Thoracic aorta (tissue), 2 donors: ENCODE measurements around the gene OBI1. TPM values are rescaled to one million over a fixed set of nuclear protein-coding genes. Genes with fewer than 3 reads are reported as not detected.

Experiments used
- ATAC-seq: fragments of 150-250 bp; one replicate; pipeline ENCODE4 v1.8.0; 2017; ENCODE audit warnings: low read depth; ENCODE audit not compliant: insufficient number of reproducible peaks, low FRiP score
- DNase-seq: peaks from one replicate; pipeline ENCODE4 v3.0.0-alpha.2; 2020; ENCODE audit warnings: low spot score
- H3K27ac ChIP-seq, 2 donors: fragments of 200-600 bp; sonication (generic); 1 replicate in 1 of 2; 2 replicates in 1 of 2; pipeline ENCODE4 v1.5.1; 2016; ENCODE audit warnings: mild to moderate bottlenecking in 2 of 2, moderate library complexity in 2 of 2
- H3K27me3 ChIP-seq: fragments of 200-600 bp; sonication (generic); replicated peaks from 2 replicates; pipeline ENCODE4 v1.6.0; 2016; ENCODE audit warnings: mild to moderate bottlenecking; ENCODE audit not compliant: insufficient read depth
- H3K36me3 ChIP-seq: fragments of 200-600 bp; sonication (generic); one replicate; pipeline ENCODE4 v1.5.1; 2016
- H3K4me1 ChIP-seq, 2 donors: fragments of 200-600 bp; sonication (generic); 1 replicate in 1 of 2; 2 replicates in 1 of 2; pipeline versions ENCODE4 v1.5.1 to v1.6.0; 2016; ENCODE audit warnings: low read depth in 2 of 2, mild to moderate bottlenecking in 1 of 2; ENCODE audit not compliant: control insufficient read depth in 1 of 2
- H3K4me3 ChIP-seq: fragments of 200-600 bp; sonication (generic); 2 replicates; pipeline ENCODE4 v1.5.1; 2016; ENCODE audit warnings: mild to moderate bottlenecking
- H3K9me3 ChIP-seq: fragments of 200-600 bp; sonication (generic); 2 replicates; pipeline ENCODE4 v1.5.1; 2016
- total RNA-seq, 2 donors: library from RNA; depleted of rRNA; stranded (reverse); fragments of >200 nt; gene quantifications; one replicate each; pipeline versions ENCODE4 v1.1.0 to v1.2.3, GENCODE V29; 2016
- TF ChIP-seq, protein P1 (sequence below): fragments of 200-600 bp; sonication (generic); IDR thresholded peaks from one replicate; pipeline ENCODE4 v1.5.1; 2019; ENCODE audit warnings: antibody characterized with exemption

The OBI1 gene
- total RNA-seq, 2 donors from 2014 or later = 9.3 to 10.2 TPM

DNA sequence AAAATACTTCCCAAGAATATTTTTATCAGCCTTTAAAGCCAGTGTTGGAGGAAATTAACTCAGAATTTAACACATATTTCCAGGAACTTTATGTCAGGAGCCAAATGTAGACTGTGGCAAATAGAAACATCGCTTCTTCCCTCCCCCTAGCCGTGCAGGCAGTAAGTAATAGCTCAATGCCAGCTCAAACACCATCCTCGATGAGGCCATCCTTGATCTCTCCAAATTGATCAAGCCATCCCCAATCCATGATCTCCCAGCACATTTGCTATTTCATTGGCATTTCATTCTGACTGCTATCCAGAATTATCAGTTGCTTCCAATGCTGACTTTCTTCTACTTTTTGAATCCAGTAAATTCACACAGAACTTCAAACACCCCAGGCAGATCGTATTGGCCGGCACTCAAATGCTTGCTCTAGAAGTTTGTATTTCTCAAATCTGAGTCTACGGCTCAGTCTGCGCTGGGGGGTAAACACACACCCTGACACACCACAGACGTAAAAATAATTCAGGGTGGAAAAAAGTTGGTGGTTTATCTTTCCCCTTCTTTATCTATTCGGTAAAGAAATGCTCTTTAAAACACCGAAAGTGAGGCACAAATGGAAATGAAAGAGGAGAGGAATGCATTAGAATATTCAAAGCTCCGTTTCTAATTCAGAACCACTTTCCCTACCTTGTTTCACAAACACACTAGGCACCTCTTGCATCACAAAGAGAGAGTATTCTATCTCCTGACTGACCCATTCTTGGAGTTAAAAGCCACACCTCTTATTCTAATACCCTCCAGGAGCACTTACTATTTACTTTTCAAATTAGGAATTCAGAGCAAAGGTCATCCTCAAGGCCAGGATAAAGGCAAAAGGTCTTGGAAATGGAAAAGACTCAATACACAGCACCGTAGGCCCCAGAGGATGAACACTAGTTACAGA is 991 bp downstream of the OBI1 start:
- H3K27ac ChIP-seq = no peak overlapping the region
- ATAC-seq (no peak), DNase-seq (no peak)
- H3K27me3 ChIP-seq = no peaks in the 10 kb centered on the region
- H3K4me3 ChIP-seq = peak overlapping the region; percentile 90
- no peaks in the 10 kb centered on the region for H3K9me3 ChIP-seq
- H3K36me3 ChIP-seq = no peaks in the 10 kb centered on the region
- H3K4me1 ChIP-seq = peaks cover 7 to 10% of the 10 kb centered on the region in 2 donors
- TF ChIP-seq, protein P1, sequence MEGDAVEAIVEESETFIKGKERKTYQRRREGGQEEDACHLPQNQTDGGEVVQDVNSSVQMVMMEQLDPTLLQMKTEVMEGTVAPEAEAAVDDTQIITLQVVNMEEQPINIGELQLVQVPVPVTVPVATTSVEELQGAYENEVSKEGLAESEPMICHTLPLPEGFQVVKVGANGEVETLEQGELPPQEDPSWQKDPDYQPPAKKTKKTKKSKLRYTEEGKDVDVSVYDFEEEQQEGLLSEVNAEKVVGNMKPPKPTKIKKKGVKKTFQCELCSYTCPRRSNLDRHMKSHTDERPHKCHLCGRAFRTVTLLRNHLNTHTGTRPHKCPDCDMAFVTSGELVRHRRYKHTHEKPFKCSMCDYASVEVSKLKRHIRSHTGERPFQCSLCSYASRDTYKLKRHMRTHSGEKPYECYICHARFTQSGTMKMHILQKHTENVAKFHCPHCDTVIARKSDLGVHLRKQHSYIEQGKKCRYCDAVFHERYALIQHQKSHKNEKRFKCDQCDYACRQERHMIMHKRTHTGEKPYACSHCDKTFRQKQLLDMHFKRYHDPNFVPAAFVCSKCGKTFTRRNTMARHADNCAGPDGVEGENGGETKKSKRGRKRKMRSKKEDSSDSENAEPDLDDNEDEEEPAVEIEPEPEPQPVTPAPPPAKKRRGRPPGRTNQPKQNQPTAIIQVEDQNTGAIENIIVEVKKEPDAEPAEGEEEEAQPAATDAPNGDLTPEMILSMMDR = no peak

DNA sequence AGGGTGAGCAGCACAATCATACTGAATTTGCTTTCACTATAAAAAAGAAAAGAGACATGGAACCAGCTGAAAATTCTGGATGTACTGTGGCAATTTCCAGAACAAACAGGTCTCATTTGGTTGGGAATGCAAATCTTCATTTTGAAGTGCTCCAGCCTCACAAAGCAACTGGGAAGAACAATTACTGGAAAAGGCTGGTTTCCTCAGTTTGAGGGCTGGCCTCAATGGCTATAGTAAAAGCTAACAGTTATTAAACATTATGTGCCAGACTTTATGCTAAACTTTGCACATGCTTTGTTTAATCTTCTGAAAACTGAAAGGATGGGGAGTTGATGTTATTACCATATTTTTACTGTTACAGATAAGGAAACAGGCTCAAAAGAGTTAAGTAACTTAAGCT is 3.0 kb downstream of the OBI1 start:
- ATAC-seq (no peak), DNase-seq (no peak)
- H3K9me3 ChIP-seq = no peaks in the 10 kb centered on the region
- H3K27me3 ChIP-seq = no peaks in the 10 kb centered on the region
- H3K4me3 ChIP-seq = no peak overlapping the region
- TF ChIP-seq, protein P1 = no peak
- no peaks in the 10 kb centered on the region for H3K36me3 ChIP-seq
- H3K27ac ChIP-seq = no peak overlapping the region
- peaks cover 7 to 10% of the 10 kb centered on the region in 2 donors for H3K4me1 ChIP-seq

DNA sequence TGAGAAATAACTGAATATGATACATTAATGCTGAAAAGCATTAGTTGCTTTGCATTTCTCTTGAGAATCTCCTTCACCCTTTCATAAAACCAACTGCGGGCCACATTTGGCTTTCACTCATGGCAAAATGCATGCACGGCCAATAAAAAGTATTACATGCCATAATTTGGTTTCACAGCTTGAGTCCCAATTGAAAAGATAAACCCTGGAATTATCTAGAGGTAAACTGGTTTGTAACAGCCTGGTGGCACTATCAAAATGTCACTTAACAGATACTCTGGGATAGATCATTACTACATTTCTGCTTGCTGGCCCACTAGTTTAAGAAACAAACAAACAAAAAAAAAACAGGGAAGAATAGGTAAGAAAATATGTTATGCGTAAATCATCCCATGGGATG is 3.9 kb downstream of the OBI1 start:
- no peak overlapping the region for H3K27ac ChIP-seq
- ATAC-seq (no peak), DNase-seq (no peak)
- H3K4me3 ChIP-seq = no peak overlapping the region
- H3K36me3 ChIP-seq = no peaks in the 10 kb centered on the region
- H3K9me3 ChIP-seq = no peaks in the 10 kb centered on the region
- TF ChIP-seq, protein P1 = no peak
- H3K4me1 ChIP-seq = peaks cover 7 to 10% of the 10 kb centered on the region in 2 donors
- H3K27me3 ChIP-seq = no peaks in the 10 kb centered on the region

DNA sequence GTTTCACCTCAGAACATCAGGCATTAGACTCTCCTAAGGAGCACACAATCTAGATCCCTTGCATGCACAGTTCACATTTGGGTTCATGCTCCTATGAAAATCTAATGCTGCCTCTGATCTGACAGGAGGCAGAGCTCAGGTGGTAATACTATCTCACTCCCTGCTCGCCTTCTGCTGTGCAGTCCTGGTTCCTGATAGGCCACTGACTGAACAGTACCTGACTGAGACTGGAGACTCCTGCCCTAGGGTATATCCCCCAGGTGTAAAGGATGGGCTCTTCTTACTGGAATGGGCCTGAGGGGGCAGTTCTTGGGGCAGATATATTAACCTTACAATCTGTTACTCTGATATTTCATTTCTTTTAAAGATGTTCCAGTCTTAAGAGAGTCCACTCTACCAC is 6.3 kb downstream of the OBI1 start:
- Histone ChIP-seq H3K4me3 (no peak overlapping the region), H3K27me3 (no peaks in the 10 kb centered on the region), H3K36me3 (no peaks in the 10 kb centered on the region), H3K9me3 (no peaks in the 10 kb centered on the region), H3K27ac (no peak overlapping the region), H3K4me1 (peaks cover 3 to 4% of the 10 kb centered on the region in 2 donors)
- DNase-seq (no peak), ATAC-seq (no peak)
- TF ChIP-seq, protein P1 = no peak

DNA sequence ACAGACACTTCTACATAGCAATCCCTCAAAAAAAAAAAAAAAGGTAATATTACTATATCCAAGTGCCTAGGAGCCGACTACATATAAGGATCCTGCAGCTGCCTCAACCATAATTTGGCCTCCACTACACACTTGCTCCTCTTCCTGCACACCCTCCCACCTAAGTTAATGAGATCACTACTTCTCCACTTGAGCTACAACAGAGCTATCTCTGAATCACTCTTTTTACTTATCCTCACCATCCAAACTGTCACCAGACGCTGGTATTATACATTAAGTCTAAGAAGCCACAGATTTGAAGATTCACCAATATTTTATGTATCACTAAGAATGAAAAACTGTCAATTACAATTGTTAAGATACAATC is 8.3 kb downstream of the OBI1 start:
- Histone ChIP-seq H3K4me1 (no peaks in the 10 kb centered on the region), H3K36me3 (no peaks in the 10 kb centered on the region), H3K27me3 (no peaks in the 10 kb centered on the region), H3K27ac (no peak overlapping the region), H3K9me3 (no peaks in the 10 kb centered on the region), H3K4me3 (no peak overlapping the region)
- DNase-seq (no peak), ATAC-seq (no peak)
- TF ChIP-seq, protein P1 = no peak
